Prostate gland (tissue), 2 donors: ENCODE data around the gene ZNRD2.

Experiments
- CTCF ChIP-seq, 4 experiments: fragments of 200-600 bp in 2 of 4; fragments of 450-650 bp in 2 of 4; sonication (generic) in 2 of 4; IDR thresholded peaks; 1 replicate in 3 of 4; 2 replicates in 1 of 4; pipeline ENCODE4 v1.5.1; 2016 to 2019; ENCODE audit warnings: antibody characterized with exemption in 4 of 4, mild to moderate bottlenecking in 2 of 4, moderate library complexity in 2 of 4
- POLR2A ChIP-seq: fragments of 450-650 bp; IDR thresholded peaks from one replicate; pipeline ENCODE4 v1.6.1; 2016; ENCODE audit warnings: antibody characterized with exemption, mild to moderate bottlenecking

DNA sequence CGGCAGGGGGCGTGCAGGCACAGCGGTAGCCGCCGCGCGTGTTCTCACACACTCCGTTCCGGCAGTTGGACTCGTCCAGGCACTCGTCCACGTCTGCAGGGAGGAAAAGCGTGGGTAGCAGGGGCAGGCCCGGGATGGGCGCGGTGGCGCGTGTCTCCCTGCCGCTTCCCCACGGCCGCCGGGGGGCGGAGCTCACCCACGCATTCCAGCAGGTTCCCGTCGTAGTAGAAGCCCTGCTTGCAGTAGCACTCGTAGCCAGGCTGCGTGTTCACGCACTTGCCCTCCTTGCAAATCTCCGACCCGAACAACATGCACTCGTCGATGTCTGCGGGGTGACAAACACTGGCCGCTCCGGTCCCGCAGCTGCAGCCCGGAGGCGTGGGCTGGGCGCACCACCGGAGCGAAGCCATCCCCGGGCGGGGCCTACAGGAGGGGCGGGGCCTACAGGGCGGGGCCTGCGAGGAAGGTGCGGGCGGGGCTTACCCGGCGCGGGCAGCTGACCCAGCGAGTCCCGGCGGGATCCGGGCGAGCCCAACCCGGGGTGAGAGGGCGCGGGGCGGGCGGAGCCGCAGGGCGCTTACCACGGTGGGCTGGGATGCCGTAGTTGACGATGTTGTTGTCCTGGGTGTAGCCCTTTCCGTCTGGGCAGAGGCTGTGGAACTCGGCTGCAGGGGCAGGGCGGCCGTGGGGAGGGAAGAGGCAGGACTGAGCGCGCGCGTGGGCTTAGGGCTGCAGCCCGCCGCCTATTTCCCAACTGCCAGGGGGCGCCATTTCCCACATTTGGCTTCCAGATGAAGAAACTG, 29.8 kb upstream of the ZNRD2 start:
- TF ChIP-seq CTCF (IDR thresholded peaks at IDR 0.05), result peak; percentile 81 to 98 (median 91)
- TF ChIP-seq POLR2A, result peak; percentile 58
